Activated T-helper 1 cell treated with Interleukin-2 at 50 U/mL for 16 hours (primary cell): Measurements from ENCODE around the gene TPK1.

Experiments used
- DNase-seq: peaks from one replicate; pipeline ENCODE4 v3.0.0-alpha.2; 2020; ENCODE audit warnings: low read depth

Gene TPK1

DNA sequence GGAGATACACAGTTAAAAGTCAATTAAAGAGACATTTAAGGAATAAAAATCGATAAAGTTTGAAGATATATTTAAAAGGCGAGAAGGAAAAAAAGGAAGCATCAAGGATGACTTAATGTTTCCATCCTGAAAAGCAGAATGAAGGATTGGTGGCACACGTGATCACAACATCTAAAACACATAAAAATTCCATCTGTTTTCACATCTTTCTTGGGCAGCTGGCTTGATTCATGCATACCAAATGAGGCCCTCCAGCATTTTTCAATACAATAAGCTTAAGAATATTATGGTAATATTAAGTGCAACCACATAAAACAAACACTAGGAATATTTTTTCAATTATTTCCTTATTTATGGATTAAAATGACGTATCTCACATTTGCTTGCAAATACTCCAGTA lies 112.6 kb downstream of the TPK1 start:
- DNase-seq = no peak

DNA sequence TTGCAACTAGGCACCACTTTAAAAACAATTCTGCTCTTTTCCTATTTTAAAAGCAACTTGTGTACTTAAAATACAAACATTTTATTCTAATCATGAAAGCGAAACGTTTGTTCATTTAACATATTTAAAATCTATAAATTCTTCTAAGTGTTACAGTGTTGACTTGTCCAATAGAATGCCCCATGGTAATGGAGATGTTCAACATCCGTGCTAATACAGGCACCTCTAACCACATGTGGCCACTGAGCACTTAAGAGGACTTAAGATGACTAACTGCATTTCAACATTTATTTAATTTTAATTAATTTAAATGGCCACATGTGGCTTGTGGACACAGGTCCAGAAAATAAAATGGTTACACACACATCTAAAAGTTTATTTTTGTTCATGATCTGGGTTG lies 115.1 kb downstream of the TPK1 start:
- no peak for DNase-seq

DNA sequence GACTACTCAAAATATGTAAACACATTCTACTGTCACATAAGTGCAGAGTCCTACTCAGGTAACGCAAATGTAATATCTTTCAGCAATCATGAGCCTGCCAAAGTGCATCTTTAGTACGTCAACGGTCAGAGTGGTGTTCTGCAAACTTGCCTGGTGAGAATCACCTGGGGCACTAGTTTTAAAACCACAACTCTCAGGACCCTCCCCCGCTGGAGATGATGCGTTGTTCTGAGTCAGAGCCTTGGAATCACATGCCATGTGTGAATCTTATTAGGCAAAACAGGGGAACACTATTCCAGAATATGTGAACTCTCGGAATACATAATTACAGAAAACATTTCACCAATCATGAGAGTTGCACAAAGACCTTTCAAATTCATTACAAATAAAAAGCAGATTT lies 115.7 kb downstream of the TPK1 start:
- no peak for DNase-seq

DNA sequence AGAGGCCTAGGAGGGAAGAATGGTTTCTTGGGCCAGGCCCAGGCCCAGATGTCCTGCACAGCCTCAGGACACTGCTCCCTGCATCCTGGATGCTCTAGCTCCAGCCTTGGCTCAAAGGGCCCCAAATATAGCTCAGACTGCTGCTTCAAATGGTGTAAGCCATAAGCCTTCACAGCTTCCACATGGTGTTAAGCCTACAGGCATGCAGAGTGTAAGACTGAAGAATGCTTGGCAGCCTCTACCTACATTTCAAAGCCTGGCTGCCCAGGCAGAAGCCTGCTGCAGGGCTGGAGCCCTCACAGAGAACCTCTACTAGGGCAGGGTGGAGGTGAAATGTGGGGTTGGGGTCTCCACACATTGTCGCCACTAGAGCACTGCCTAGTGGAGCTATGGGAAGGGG lies 118.1 kb downstream of the TPK1 start:
- DNase-seq = no peak

DNA sequence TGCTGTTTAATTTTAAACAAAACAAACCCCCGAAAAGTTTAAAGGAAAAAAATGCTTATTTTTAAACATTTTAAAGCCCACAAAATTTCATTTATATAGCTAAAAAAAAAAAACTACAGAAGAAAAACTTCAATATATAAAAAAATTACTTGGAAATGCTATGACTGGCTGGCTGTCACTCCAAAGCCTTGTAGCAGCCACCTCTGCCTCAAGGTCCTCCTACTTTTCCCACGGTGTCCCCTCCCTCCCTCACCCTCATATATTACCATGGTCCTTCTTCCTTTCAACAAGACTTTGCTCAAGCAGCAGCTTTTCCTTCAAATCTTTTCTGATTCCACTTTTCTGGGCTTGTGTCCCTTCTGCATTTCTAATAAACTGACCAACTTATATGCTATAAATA lies 122.0 kb downstream of the TPK1 start:
- DNase-seq = no peak

DNA sequence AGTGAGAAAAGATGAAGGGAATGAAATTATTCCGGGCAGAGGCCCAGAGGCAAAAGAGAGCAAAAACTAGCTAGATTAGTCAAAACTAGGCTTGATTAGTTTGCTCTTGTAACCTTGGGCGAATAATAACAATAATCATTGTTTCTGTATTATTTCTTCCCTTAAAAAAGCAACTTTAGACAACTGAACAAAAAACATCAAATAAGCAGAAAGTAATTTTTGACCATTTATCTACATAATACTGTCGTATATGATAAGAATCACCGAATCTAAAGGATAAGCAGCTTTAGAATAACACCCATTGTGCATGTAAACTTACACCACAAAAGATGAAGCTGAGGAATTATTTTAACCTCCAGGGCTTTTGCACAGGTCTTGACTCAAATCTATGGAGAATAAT lies 125.1 kb downstream of the TPK1 start:
- no peak for DNase-seq

DNA sequence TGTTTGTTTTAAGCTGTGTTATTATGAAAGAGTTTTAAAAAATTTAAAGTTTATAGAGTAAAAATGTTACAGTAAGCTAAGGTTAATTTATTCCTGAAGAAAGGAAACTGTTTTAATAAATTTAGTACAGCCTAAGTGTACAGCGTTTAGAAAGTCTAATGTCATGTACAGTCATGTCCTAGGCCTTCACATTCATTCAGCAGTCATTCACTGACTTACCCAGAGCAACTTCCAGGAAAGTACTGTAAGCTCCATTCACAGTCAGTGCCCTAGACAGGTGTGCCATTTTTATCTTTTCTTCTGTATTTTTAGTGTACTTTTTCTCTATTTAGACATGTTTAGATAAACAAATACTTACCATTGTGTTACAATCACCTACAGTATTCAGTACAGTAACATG lies 126.8 kb downstream of the TPK1 start:
- DNase-seq = no peak

DNA sequence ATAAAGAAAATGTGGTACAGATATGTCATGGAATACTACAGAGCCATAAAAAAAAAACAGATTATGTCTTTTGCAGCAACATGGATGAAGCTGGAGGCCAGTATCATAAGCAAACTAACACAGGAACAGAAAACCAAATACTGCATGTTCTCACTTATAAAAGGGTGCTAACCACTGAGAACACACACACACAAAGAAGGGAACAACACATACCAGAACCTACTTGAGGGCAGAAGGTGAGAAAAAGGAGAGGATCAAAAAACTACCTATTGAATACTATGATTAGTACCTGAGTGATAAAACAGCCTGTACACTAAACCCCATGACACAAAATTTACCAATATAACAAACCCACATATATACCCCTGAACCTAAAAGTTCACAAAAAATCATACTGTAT lies 144.6 kb downstream of the TPK1 start:
- no peak for DNase-seq

DNA sequence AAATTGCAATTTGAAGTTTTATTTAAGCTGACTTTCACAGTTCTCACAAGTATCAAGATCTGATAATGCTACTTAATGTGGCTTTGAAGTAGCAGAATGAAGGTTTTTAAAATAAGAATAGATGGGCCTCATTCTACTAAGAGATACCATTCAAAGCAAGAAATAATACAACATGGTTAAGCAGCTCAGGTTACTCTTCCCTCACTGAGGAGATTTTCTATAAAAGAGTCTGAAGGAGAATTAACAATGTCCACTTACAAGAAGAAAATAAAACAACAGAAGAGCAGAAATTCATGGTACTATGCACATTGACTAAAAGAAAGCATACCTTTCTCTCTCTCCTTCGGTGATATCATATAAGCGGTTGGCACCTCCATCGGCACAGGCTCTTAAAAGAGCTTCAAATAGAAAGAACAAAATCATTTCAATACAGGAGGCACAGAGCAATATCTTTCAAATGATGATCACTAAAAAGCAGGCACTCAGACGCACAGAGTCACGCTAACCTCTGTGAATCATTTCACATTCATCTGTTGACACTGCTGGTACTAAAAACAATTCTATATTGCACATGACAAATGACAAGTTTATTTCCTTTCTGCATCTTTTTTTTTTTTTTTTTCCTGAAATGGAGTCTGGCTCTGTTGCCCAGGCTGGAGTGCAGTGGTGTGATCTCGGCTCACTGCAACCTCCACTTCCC lies 153.1 kb downstream of the TPK1 start:
- no peak for DNase-seq

DNA sequence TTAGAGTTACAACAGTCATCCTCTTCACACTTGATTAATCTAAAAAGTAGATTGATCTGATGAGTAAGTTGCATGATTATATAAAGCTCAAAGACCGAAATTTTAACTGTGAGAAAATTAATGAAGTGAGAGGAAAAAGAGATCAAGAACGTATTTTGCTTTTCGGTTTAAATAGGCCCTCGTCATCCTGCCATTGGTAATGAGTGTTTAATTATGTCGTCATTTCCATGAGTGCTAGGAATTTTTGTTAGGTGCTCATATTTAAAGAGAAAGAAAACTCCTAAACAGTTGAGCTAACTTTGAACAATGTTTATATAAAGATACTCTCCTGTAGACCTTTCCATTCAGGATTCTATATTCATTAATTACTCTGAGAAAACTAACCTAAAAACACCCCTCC lies 159.4 kb downstream of the TPK1 start:
- DNase-seq = no peak

DNA sequence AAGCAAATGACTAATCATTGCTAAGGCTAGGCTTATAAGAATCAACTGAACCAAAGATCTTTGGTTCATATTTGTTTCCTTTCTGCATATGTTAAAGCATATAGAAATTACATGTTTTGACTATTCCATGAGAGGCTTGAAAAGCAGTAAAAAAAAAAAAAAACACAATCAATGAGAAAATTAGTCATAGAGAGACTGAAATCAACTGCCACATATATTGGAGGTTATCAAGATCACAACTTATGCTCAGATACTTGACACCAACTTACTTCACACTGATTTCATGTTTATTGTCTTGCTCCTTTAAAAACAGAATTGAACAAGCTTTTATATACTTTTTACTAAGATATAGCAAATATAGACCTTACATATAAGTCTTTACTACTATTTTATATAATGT lies 161.3 kb downstream of the TPK1 start:
- no peak for DNase-seq

DNA sequence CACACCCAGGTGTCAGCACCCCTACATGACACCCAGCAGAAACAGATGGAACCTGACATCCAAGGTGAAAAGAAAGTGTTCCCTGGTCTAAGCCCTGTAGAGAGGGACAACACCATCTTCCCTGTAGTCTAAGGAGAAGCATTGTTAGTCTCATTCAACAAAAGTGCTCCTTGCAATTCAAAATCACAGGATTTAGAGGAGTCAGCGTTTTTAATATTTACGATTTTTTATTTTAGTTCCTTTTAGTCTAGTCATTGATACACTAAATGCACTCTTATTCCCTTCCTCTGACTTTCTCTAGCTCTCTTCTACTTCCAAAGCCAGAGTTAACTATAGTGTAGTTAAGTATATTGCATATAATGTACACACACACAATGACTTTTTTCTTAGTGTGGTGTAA lies 163.0 kb downstream of the TPK1 start:
- DNase-seq = no peak

DNA sequence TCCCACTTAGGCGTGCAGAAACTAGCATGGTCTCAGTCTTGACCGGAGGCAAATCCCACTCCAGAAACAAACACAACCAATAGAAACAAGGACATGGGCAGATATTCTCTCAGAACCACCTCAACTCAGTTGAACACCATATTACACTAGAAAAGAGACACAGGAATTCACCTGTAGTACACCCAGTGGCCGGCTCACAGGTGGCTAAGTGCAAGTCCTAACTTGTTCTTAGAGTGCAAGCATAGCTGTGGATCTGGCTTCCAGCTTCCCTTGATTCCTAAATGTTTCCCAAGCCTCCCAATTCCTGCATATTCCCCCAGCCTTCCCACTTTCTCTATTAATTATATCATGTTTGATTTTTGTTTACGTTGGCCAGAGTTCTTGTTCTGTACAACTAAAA lies 164.4 kb downstream of the TPK1 start:
- DNase-seq = no peak

DNA sequence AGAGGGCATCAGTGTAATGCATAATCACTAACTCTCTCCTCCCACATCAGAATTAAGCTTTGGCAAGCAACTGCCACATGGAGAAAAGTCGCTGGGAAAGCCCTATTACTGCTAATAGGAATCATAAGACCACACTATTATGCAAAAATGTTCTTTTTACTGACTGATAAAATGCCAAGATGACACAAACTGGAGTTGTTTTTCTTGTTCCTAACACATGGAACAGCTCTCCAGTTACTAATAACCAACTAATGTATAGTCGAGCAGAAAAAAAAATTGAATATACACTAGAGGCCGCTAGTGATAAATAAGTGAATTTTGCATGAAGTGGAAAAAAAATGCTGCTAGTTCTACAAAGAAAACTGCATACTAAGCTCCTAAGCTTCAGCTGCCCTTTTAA lies 165.6 kb downstream of the TPK1 start:
- DNase-seq = no peak

DNA sequence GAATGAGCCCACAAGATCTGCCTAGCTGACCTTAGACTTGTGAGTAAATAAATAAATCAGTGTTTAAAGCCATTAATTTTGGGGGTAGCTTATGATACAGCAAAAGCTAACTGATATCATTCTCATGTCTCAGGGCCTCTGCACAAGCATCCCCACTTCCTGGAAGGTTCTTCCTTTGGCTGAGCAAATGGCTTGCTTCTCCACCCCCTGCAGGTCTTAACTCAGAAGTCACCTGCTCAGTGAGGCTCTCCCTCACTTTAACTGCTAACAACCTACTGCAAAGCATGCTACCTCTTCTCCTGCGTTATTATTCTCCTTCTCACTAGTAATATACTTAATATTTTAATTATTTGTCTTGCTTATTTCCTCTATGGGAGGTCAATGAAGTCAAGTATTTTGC lies 167.3 kb downstream of the TPK1 start:
- DNase-seq = no peak

DNA sequence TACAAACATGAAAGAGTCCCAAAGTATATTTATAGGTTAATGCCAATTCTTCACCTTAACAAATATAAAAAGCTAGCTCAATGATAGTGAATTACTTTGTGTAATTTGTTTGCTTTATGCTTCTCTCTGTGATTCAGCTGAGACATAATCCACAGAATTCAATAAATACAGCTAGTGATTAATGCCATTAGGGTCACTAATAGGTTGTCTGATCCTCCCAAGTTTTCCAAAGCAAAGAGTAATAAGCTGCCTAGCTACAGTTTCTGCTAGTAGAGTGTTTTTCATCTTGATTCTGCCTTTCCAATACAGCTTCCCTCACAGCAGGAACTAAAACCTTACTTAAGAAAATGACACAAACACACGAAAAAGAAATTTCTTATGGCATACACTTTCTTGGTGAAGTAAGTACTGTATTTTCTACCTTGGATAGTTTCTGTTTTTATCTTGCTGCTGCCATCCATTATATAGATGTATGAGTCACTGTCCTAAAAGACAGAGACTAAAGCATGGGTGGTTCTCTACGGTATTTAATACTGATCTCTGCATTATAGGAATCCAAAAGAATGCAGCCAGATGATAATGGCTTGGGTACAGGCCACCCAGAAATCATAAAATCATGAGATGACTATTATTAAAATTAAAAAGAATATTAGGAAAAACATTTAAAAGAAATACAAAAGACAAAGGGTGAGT lies 170.0 kb downstream of the TPK1 start:
- no peak for DNase-seq

DNA sequence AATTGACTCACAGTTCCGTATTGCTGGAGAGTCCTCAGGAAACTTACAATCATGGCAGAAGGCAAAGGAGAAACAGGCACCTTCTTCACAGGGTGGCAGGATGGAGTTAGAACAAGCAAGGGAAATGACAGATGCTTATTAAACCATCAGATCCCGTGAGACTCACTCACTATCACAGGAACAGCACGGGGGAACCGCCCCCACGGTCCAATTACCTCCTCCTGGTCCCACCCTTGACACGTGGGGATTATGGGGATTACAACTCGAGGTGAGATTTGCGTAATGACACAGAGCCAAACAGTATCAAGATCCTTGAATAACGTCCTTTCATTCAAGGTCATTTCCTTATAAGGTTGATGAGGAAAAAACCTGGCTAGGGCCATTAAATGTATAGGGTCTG lies 176.6 kb downstream of the TPK1 start:
- no peak for DNase-seq

DNA sequence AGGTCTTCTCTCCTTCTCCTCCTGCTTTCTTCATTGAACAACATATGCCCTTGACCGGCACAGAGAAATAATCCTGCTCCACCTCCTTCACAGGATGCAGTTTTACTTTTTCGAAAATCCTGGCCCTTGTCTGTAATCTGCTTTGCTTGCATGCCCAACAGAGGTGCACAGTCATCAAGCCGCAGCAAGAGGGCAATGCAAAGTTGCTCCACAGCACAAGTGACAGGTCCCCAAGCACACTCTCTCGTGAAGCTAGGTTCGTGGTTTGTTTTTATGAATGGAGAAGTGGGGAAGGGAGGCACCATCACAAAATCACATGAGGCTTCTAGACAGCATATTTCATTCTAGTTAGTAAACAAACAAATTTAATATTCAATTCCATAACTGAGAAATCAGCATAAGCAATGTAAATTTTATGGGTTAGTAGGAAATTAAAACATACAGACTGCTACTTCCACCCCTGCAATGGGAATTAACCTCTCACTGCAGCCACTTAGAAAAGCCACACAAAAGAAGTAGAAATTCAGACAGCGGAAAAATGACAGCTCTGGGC lies 178.8 kb downstream of the TPK1 start:
- DNase-seq = no peak

DNA sequence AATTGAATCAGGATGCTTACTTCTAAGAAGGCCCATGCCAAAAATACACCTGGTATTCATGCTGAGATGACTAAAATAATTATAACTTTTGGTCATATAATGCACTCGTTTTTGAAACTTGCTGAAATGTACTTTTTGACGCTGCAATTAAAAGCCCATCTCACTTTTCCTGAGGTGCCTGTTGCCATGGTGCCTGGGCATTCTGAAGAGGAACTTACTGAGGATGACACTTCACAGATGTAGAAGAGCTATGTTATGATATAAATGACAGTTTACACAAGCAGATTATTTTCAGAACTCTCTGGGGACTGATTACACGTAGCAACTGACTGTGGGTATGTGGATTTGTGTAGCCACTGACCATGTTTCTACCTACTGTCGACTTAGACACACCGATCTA lies 182.4 kb downstream of the TPK1 start:
- no peak for DNase-seq

DNA sequence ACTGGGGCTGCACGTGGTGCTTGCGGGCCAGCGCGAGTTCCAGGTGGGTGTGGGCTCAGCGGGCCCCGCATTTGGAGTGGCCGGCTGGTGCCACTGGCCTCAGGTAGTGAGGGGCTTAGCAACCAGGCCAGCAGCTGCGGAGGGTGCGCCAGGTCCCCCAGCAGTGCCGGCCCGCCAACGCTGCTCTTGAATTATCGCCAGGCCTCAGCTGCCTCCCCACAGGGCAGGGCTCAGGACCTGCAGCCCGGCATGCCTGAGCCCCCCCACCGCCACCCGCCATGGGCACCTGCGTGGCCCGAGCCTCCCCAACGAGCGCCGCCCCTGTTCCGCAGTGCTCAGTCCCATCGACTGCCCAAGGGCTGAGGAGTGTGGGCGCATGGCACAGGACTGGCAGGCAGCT lies 185.4 kb downstream of the TPK1 start:
- no peak for DNase-seq

DNA sequence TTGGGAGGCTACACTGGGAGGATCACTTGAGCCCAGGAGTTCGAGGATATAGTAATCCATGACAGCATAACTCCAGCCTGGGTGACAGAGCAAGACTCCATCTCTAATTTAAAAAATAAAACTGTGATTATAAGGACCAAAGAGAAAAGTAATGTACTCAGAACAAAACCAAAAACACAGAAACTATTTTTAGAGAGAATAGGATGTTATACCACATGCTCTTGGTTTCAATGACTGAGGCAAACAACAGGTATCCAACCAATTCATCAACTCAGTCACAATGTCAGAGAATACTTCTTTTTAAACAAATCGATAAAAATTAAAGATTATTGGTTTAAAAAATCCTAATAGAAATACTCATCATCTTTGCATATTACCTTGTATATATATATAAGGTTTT lies 186.7 kb downstream of the TPK1 start:
- no peak for DNase-seq

DNA sequence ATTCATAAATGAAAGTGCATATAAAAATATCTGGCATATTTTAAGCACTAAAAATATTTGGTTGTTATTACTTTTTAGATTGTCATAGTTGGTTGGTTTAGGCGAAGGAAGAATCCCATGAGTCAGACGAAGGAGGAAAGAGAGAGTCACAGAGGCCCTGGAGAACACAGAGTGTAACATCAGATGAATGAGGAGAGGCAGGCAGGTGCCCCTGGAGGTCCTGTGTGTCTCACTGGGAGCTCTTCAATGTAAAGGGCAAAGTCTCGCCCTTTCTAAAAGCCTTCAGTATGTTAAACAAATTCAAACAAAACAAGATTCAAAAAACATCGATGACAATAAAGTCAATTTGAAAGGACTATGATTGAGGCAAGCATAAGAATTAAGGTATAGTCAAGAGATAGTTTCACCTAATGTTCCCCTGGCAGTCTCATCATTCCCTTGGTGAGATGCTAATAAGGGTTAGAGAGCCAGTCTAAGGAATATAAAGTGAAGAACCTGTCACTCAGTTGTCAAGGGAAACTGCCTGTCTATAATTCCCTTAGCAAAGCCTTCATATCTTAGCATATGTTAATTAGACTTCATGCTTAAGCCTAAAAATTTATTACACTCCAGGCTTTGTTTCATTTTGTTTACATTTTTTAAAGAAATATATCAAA lies 194.3 kb downstream of the TPK1 start:
- no peak for DNase-seq

DNA sequence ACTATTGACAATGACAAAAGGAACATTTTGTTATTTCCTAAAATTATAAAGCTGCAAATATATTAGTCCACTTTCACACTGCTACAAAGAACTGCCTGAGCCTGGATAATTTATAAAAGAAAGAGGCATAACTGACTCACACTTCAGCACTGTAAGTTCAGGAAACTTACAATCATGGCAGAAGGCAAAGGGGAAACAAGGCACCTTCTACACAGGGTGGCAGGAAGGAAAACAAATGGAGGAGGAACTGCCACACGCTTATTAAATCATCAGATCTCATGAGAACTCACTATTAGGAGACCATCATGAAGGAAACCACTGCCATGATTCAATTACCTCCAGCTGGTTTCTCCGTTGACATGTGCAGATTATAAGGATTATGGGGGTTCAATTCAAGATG lies 203.1 kb downstream of the TPK1 start:
- no peak for DNase-seq
